Ureter (tissue), 1 donor: ENCODE data around the gene TMEM86A. TPM values are rescaled to one million over a fixed set of nuclear protein-coding genes. Genes with fewer than 3 reads are reported as not detected.
A peak's percentile ranks its signal among the peaks of the same experiment; 100 is the strongest.

Source experiments
- DNase-seq: peaks from one replicate; pipeline ENCODE4 v3.0.0-alpha.2; 2020; ENCODE audit warnings: low spot score
- total RNA-seq: library from RNA; stranded (reverse); gene quantifications from one replicate; pipeline ENCODE4 v1.2.4, GENCODE V29; 2023
- donor health status: DM: yes; HTN: yes; CAD: no.

TMEM86A gene
- total RNA-seq, 1 donor from 2014 or later: 4.6 TPM

GRCh38 chr11:18726040-18726439 is 27.5 kb downstream of the TMEM86A start, which contains the start of gene IGSF22:
Gene IGSF22, minus strand, starts transcription at chr11:18726188. Its CDS starts 1,952 bp downstream, at chr11:18724236.
- DNase-seq: no peak

GRCh38 chr11:18727479-18728236 is 29.1 kb downstream of the TMEM86A start:
- no peak for DNase-seq

GRCh38 chr11:18728658-18729057 is 30.1 kb downstream of the TMEM86A start:
- no peak for DNase-seq

- no peak for DNase-seq
Observed at GRCh38 chr11:18729426-18729825, 30.8 kb downstream of the TMEM86A start.

GRCh38 chr11:18730020-18730419 is 31.4 kb downstream of the TMEM86A start:
- DNase-seq: no peak

- no peak for DNase-seq
Observed at GRCh38 chr11:18731441-18731840, 32.9 kb downstream of the TMEM86A start.

- peak; percentile 59 for DNase-seq
Observed at GRCh38 chr11:18731949-18732821, 33.6 kb downstream of the TMEM86A start.

- no peak for DNase-seq
Observed at GRCh38 chr11:18733202-18733601, 34.6 kb downstream of the TMEM86A start.

GRCh38 chr11:18736590-18737148 is 38.1 kb downstream of the TMEM86A start:
- DNase-seq: no peak

GRCh38 chr11:18737642-18738041 is 39.1 kb downstream of the TMEM86A start:
- no peak for DNase-seq

GRCh38 chr11:18739685-18740084 is 41.1 kb downstream of the TMEM86A start:
- no peak for DNase-seq

GRCh38 chr11:18741783-18742182 is 43.2 kb downstream of the TMEM86A start:
- no peak for DNase-seq

GRCh38 chr11:18743365-18743764 is 44.8 kb downstream of the TMEM86A start:
- no peak for DNase-seq

GRCh38 chr11:18743900-18744514 is 45.4 kb downstream of the TMEM86A start:
- no peak for DNase-seq

- no peak for DNase-seq
Observed at GRCh38 chr11:18745251-18745650, 46.7 kb downstream of the TMEM86A start.

GRCh38 chr11:18748766-18749365 is 50.3 kb downstream of the TMEM86A start:
- no peak for DNase-seq

- peak; percentile 50 for DNase-seq
Observed at GRCh38 chr11:18749681-18750319, 51.2 kb downstream of the TMEM86A start.

GRCh38 chr11:18750944-18751343 is 52.4 kb downstream of the TMEM86A start:
- DNase-seq: no peak

GRCh38 chr11:18752502-18752901 is 53.9 kb downstream of the TMEM86A start:
- DNase-seq: no peak

- DNase-seq: no peak
Observed at GRCh38 chr11:18754308-18754707, 55.7 kb downstream of the TMEM86A start.
